Activated CD4-positive, alpha-beta T cell treated with anti-CD3 and anti-CD28 coated beads for 1 hour (primary cell): ENCODE measurements around the gene TNRC6C.

Experiments
- DNase-seq: peaks from one replicate; pipeline ENCODE4 v3.0.0-alpha.2; 2020

The TNRC6C gene, protein sequence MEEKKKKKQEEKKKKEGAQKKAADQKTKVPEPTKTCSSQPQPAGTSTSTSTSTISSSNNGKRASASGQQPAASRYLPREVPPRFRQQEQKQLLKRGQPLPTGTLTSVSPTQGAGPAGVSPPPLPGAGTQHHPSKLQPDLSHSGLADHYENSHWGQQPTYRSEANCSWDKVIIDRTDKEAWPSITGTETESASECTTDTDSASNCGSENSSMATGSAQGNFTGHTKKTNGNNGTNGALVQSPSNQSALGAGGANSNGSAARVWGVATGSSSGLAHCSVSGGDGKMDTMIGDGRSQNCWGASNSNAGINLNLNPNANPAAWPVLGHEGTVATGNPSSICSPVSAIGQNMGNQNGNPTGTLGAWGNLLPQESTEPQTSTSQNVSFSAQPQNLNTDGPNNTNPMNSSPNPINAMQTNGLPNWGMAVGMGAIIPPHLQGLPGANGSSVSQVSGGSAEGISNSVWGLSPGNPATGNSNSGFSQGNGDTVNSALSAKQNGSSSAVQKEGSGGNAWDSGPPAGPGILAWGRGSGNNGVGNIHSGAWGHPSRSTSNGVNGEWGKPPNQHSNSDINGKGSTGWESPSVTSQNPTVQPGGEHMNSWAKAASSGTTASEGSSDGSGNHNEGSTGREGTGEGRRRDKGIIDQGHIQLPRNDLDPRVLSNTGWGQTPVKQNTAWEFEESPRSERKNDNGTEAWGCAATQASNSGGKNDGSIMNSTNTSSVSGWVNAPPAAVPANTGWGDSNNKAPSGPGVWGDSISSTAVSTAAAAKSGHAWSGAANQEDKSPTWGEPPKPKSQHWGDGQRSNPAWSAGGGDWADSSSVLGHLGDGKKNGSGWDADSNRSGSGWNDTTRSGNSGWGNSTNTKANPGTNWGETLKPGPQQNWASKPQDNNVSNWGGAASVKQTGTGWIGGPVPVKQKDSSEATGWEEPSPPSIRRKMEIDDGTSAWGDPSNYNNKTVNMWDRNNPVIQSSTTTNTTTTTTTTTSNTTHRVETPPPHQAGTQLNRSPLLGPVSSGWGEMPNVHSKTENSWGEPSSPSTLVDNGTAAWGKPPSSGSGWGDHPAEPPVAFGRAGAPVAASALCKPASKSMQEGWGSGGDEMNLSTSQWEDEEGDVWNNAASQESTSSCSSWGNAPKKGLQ (N-terminal part only)

DNA sequence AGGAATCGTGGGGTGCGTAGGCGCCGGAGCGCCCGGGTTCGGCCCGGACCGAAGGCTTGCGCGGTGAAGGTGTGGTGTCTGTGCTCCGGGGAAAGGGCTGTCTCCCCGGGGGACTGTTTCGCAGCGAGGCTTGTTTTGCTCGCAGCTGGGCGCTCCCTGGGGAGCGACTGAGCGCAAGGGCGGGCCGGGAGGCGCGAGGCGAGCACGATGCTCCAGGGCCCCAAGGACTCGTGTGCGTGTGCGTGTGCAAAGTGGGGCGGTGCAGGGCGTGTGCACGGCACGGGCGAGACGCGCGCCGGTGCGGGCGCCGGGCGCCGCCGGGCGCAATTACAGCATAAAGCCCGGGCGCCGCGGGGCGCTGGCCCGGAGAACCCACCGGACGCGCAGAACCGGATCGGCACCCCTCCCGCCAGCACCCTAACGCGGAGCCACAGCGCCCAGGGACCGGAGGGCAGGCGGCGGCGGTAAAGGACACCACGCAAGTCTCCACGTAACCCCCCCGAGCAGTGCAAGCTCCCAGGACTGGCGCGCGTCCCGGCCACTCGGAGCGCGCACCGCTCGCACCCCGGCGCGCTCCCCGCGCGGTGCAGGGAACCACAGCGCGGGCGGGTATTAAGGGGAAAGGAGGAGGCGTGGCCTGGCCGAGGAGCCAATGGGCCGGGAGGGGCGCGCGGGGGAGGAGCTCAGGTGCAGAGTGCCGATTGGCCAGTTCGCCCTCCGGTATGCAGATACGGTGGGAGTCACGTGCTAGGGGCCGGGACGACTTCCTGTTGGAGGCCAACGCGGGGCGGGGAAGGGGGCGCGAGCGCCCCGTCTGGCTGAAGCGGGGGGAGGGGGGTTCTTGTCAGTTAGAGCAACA, at the start of gene TNRC6C:
Gene TNRC6C (plus strand): TSS at position 847 of the 859 bp plus-strand sequence. CDS start 45,504 bp downstream, outside the sequence.
- DNase-seq = peak; percentile 100

DNA sequence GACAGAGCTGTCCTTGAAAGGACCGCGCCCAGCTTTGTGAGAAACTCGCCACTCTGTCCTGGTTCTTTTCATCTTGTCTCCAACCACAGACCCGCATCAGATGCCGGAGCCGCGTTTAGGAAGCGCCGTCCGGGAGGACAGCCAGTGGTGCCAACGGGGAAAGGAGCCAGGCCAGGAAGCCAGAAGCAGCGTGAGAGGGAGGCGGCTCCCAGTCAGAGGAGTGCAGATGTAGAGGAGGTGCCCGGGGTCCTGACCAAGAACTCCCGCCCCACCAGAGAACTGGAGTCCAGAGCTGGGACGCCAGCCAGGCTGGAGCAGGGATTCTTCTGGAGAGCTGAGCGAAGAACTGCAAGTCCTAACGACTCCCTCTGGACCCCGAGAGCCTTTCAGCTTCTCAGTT, 49.3 kb upstream of the TNRC6C start:
- no peak for DNase-seq

DNA sequence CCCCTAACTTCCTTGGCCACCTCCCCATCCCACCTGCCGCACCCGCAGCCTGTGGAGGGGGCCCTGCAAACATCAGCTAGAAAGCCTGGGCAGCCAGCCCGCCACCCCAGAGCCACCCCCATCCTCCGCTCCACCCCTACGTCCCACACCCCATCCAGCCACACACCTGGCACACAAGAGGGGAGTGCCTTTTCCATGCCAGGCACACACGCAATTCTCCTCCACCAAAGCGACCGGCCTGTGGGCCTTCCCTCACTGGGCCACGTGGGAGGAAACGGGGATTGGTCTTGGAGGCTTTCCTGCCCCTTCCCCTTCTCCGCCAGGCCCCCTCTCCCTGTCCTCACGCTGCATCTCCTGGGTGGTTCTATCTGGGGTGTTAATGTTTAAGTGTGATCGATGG, 48.7 kb upstream of the TNRC6C start:
- DNase-seq = no peak

DNA sequence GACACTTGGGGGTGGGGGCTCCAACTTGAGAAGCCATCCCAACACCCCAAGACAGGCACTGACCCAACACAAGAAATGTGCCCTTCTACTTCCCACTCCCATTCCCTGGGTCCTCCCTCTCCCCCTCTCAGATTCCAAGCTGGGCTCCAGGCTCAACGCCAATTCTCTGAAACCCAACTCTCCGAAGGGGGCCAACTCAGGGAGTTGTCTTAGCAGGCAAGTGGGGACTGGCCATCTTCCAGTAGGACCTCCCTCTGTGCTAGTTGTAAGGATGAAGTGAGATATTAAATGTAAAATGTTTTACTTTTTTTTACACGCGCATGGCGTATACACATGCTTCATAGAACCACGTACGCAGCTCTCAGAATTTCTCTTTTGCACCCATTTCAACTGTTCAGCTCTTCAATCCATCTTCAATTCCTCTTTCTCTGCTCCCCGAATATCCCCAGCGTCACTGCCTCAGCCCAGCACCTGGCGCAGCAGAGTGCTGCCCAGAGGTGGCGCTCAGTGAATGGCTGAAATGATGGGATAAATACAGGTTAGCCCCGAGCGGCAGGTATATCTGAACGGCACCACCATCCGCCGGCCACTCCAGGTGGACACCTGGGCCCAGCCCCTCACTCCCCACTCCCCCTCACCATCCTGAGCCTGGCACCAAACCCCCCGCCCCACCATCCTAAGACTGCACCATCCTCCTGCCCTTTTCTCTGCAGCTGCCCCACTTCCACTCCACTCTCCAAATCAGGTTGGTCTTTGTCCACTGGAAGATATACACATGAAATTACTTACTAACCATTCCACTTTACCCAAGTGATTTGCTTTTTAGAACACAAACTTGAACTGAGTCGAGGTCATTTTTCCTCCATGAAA, 43.9 kb upstream of the TNRC6C start:
- DNase-seq = no peak

DNA sequence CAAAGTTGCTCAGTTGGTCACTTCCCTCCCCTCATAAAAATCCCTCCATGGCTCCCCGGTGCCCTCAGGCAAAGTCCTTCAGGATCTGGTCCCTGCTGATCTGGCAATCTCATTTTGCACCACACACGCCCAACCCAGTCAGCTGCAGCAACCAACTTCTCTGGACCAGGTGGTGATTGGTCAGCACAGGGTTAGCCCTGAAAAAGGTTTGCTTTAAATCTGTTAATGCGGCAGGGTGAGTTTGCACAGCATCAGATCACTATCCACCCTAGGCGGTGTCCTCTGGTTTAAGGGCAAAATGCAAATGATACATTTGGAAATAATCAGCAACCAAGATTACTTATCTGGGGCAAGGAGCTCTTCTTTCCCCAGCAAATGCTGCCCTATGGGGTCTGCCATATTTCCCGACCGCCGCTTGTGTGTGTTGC, 42.9 kb upstream of the TNRC6C start:
- DNase-seq = no peak

DNA sequence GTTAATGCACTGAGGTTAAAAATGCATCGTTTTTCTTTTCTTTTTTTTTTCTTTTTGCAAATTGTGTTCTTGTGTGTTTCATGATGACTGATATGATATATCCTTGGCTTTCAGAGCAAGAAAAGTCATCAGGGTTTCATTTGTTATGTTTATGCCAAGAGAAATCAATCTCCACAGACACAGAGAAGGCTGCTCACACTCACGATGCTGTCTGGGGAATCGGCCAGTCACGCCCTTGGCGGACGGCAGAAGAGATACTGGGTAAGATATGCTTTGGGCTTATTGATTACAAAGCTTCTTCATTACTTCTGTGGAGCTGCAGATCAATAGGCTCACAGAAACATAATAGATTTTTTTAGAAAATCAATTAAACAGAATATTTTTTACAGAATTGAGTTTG, 42.2 kb upstream of the TNRC6C start:
- DNase-seq = no peak

DNA sequence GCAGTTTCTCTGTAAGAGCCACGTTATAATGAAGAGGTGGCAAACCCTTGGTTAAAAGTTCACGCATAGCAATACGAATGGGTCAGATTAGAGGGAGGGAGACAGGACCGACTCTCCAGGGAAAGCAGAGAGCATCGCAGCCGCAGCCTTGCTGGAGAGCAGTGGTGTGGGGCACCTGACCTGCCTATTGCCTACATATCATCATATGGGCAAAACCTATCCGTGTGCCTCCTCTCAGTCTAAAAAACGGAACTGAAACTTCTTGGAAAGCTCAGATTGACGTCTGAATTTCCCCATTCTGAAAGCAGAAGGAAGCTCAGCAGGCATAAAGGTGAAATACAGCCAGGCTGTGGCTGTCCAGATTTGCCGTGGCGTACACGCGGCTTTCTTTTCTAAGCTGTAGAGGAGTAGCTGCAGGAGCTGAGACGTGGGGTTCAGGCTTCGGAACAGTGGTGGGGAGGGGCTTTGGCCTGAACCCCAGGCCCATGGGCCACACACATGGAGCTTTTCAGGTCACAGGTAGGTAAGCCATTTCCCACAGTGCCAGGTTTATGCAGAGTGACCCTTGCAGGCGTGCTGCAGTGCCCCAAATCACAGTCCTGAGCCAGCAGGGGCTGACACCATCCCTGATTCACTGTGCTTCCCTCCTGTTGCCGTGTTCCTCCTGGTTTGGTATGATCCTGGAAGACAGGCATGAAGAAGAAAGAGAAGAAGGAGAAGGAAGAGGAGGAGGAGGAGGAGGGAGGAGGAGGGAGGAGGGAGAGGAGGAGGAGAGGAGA, 41.6 kb upstream of the TNRC6C start:
- no peak for DNase-seq

DNA sequence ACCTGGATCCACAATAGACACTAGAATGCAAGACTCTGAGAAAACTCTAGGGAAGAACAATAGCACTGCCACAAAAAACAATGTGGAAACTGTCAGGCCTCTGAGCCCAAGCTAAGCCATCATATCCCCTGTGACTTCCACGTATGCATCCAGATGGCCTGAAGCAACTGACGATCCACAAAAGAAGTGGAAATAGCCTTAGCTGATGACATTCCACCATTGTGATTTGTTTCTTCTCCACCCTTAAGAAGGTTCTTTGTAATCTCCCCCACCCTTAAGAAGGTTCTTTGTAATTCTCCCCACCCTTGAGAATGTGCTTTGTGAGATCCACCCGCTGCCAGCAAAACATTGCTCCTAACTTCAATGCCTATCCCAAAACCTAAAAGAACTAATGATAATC, 39.2 kb upstream of the TNRC6C start:
- DNase-seq = no peak

DNA sequence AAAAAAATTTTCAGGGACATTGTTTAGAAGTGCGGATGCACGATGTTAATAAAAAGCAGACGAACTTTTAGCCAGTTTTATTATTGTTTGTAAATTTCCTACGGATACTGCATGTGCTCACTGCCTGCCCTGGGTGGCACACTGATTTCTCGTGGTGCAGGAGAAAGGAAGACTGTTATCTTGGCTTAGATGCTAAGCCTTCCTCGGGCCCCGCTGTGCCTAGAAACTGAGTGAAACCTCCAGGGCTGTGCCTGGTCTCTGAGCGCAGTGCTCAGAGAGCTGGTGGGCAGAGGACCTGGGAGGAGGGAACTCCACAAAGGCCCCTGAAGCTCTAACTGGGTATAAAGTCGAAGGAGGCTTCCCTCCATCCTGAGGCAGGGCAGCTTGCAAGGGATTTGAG, 35.4 kb upstream of the TNRC6C start:
- no peak for DNase-seq

DNA sequence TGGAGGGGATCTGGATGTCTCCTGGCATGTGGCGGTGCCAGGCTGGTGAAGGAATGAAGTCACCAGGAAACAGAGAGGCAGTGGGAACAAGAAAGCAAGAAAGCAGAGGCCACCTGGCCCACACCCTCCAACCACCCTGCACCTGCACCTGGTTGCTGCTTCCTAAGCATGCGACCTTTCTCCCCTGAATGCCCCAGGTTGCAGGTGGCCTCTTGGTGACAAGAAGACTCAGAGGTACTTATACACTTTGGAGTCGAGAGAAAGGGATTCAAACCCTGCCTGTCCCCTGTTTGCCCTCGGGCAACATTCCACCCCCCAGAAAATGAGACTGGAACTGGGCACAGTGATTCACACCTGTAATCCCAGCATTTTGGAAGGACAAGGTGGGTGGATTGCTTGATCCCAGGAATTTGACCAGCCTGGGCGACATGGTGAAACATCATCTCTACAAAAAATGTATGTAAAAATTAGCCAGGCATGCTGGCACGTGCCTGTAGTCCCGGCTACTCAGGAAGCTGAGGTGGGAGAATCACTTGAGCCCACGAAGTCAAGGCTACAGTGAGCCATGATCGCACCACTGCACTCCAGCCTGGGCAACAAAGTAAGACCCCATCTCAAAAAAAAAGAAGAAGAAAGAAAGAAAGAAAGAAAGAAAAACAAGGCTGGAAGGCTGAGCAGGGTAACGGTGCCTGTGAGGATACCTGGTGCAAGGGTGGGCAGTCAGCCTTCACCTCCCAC, 34.6 kb upstream of the TNRC6C start:
- DNase-seq = no peak

DNA sequence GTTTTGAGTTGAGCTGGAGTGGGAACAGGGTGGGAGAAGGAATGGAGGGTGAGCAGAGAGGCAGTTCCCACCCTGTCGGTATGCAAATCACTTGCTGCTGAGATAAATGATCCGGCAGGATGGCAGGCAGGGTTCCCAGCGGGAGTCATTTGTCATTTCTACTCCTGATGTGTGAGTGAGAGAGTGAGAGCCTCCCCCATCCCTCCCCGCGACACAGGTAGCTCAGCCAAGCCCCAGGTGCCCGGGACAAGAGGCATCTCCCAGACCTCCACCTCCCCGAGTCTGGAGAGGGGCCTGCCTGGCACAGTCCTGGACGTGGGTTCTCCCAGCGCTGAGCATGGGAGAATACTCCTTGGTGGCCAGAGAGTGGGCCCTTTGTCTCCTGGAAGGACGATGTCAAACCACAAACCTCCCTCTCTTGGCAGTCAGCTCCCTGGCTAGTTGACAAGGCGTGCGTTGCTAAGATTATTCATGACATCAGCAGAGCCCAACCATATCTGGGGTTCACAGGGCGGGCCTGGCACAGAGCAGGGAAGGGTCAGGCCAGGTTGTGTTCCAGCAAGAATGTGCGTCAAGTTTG, 33.7 kb upstream of the TNRC6C start:
- DNase-seq = no peak

DNA sequence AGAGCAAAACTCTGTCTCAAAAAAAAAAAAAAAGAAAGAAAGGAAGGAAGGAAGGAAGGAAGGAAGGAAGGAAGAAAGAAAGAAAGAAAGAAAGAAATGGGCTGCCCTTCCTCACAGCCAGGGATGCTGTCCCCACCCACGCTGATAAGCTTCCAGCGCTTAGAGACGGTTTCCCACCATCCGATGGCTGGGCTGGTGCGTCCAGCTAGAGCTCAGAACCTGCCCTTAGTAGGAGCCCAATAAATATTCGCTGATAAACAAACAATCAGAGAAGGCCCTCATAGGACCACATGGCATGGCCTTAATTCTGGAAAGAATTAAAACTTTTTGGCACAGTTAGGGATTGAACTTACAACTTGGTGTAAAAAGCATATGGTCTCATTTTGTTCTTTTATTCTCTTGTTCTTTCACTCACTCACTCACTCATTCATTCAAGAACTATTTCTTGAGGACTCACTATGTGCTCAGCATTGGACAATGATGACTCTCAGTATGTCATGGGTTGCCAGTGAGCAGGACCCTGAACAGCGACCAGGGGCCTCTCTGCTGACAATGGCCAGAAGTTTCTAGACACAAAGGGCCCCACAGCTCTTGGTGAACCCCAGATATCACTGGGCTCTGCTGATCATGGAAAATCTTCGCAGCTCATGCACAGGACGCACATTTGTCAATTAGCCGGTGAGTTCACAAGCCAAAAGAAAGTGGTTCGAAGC, 32.5 kb upstream of the TNRC6C start:
- DNase-seq = no peak

DNA sequence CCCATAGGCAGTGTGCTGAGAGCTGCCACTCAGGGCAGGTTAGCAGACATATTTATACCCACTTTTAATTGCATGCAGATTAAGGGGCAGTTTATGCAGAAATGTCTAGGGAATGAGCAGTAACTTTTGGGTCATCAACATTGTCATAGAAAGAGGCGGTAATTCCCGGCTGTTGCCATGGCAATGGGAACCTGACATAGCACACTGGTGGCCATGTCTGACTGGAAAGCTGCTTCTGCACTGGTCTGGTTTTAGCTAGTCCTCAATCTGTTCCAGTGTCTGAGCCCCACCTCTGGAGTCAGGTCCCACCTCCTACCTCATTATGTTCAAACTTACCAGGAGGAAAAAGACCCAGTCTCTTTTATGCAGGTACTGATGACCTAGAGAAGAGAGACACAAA, 31.5 kb upstream of the TNRC6C start:
- no peak for DNase-seq

DNA sequence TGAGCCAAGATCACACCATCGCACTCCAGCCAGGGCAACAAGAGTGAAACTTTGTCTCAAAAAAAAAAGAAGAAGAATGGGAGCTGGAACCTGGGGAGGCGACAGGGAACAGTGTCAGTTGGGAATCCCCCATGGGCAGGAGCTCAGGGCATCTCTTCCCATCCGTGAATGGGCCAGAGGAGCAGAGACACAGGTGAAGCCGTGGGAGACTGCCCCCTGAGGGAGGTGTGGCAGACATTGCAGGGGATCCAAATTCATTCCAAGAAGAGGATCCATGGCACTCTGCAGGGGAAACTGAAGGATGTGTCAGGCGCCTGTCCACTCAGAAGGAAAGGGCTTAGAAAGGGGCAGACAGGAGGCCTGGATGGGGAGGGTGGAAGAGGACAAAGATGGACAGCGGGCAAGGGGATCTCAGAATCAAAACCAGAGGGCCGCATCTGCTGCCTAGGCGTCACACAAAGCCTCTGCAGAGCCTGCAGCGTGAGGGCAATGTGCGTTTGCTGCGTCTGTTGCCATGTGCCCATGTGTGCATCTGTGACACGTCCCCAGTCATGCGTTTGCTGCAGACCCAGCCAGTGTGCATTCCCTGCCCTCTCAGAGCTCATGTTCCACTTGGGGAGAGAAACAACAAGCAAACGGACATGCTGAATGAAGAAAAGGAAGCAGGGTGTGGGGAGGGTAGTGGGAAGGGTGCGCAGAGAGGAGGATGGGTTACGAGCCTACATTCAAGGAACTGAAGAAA, 30.6 kb upstream of the TNRC6C start:
- no peak for DNase-seq

DNA sequence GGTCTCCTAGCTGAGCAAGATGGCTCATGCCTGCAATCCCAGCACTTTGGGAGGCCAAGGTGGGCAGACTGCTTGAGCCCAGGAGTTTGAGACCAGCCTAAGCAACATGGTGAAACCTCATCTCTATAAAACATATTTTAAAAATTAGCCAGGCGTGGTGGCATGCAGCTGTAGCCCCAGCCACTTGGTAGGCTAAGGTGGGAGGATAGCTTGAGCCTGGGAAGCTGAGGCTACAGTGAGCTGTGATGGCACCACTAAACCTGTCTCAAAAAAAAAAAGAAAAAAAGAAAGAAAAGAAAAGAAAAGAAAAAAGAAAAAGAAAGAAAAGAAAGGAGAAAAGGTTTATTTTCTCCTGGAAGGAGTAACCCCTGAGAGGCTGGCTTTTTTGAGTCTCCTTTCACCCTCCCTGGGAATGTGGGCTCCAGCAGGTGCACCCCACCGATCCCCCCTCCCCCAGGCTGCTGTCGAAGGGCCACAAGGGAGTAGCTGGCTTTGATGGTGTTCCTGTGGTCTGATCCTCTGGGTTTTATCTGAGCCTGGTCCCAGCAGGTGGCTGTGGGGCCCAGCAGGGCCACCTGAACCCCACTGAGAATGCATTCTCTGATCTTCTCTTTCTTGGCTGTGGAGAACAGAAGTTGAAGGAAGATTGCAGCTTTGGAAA, 29.9 kb upstream of the TNRC6C start:
- no peak for DNase-seq

DNA sequence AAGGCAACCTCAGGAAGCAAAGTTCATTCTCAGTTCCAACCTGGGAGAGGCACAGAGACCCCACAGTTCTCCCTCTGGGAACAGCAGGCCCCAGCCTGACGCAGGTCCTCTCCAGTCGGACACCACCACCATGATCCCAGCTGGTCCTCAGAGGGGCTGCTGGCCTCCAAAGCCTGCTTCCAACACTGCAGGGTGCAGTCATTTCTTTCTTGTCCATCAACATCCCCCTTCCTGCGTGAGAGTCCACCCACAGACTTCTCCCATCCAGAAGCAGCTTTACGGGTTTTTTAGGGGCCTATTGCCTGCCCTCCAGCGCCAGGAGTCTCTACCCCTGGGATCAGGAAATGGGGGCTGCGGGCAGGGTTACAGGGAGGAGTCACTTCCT, 29.3 kb upstream of the TNRC6C start:
- no peak for DNase-seq

DNA sequence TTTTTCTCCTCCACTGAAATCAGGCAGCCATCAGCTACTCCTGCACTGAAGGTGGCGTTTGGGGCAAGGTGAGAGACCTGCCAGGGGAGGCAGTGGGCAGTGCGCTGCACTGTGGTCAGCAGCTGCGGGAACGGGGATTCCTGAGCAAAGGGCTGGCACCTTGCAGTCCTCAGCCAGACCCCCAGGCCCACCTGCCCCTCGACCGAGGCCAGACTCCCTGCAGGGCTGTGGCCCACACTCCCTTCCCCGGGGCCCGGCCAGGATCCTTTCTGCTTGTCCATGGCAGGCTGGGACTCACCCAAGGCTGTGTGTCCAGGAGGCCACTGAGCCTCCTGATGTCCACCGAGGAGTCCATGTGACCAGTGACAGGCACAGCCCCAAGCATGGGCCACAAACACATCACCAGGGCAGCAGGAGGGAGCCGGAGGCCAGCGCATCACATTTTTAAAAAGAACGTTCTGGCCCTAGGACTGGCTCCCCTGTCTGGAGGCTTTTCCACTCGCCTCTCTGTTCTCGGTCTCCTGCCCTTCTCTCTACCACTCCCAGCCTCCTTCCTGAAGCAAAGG, 28.5 kb upstream of the TNRC6C start:
- DNase-seq = no peak
